Inflammatory macrophage treated with lipopolysaccharide for 1 hour (primary cell): ENCODE data around the gene KRTAP3-2.
A peak's percentile ranks its signal among the peaks of the same experiment; 100 is the strongest.

Source experiments
- DNase-seq, 2 donors: peaks; one replicate each; pipeline ENCODE4 v3.0.0-alpha.2; 2020 to 2022

Gene KRTAP3-2

GRCh38 chr17:41009936-41010335 is 10.2 kb upstream of the KRTAP3-2 start:
- no peak for DNase-seq

DNA sequence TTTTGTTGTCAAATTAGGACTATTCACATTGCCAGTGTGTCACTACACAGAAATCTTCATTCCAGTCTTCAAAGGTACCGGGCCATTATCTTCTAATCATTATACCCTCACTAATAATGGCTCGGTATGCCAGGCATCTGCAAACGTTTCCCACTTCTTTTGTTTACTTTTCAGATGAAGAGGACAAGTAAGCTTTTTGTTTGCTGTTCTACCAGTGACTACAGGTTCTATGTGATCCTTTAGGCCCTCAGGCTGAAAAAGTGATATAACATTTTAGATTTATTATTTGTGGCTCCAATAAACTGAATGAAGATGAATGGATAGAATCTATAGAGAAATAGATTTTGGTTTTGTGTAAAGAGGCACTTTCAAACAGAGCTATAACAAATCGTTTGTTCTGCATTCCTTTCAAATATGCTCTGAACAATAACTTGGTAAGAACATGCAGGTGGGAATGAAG is 9.6 kb upstream of the KRTAP3-2 start:
- no peak for DNase-seq

GRCh38 chr17:41008811-41009210 is 9.1 kb upstream of the KRTAP3-2 start, which contains the start of gene KRTAP3-1:
TSS of gene KRTAP3-1 (minus strand) at chr17:41009128. CDS start at chr17:41009074, 54 bp downstream.
- DNase-seq: no peak

GRCh38 chr17:41004397-41004796 is 4.7 kb upstream of the KRTAP3-2 start:
- no peak for DNase-seq

DNA sequence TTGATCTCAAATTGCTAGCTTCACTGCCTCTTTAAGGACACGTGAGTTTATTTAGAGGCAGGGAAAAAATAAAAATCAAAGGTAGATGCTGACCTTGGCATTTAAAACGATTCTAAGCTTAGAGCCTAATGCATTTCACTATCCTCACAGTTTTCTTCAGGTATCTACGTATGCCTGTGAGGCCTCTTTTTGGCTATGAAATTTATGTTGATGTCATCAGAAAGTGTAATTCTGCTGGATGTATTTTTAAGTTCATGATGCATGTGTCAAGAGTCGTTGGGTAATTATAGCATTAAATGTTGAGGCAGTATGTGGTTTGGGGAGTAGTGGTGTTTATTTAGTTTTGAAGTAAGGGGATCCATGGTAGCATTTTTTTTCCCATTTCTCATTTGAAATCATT is 4.2 kb upstream of the KRTAP3-2 start:
- no peak for DNase-seq

DNA sequence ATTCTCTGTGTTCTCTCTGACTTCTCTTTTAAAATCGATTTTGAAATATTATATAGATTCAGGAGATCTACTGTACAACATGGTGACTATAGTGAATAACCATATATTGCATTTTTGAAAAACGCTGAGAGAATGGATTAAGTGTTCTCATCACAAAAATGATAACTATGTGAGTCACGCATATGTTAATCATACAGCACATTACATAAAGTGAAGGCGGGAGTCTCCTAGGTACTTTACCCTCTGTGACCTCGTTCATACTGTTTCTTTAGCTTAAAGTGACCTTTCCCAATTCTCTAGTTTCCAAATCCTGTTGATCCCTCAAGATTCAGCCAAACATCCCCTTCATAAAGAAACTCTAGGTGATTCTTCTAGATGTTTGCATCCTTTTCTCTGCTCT is 3.1 kb upstream of the KRTAP3-2 start:
- peak in 1 of 2 donors; percentile 22 for DNase-seq

DNA sequence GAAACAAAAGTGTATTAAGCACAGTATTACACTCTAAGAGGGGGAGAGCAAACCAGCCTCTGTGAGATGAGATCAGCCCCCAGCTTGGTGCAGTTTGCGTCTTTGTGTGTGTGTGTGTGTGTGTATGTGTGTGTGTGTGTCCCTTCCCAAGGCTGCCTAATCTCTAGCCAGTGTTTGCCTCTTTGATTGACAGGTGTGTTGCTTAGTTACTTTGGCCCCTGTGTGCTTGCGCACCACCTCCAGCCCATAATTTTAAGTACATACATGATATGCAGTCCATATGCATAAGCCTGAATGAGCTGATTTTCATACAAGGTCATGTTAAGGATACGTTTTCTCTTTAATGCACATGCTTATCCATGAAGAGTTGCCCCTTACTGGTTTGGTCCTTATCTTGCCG is 2.1 kb upstream of the KRTAP3-2 start:
- DNase-seq: no peak

DNA sequence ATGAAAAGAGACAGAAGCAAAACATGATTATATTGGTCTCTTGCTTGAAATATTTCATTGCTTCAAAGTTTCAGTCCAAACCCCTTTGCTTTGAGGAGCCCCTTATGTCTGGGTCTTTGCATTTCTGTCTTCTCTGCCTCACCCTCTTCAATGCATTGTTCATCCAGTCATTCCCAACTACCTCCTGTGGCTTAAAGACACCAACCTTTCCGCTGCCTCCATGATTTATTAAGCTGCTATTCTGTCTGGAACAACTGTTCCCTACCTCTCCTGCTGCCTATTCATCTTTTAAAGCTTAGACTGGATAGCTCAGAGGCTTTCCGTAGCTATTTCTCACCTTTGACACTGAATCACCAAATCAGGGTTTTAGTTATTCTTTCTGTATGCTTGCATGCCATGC is 2.3 kb downstream of the KRTAP3-2 start:
- DNase-seq: no peak

- DNase-seq: no peak
Observed at GRCh38 chr17:40996829-40997228, 2.9 kb downstream of the KRTAP3-2 start.

GRCh38 chr17:40995116-40995515 is 4.6 kb downstream of the KRTAP3-2 start:
- no peak for DNase-seq

DNA sequence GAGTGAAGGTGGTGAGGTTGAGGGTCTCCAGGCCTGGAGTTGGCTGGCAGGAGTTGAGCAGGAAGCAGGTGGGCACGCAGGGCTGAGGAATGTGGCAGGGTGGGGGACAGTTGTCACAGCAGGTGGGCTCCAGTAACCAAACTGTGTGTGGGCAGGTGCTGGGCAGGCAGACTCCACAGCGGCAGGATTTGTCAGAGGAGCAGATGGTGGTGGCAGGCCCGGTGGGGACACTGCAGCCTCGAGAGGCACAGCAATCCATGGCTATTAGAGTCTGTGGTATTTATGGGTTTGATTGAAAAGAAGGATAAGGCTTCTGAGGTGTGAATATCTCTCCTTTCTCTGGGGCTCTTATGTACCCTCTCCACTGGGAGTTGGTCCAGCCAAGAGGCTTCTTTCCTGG is 5.9 kb downstream of the KRTAP3-2 start, which contains the start of gene KRTAP3-3:
Gene KRTAP3-3 (minus strand): TSS at position 326 of the 400 bp plus-strand sequence. CDS start 67 bp downstream, at position 259.
- DNase-seq: no peak

GRCh38 chr17:40993084-40993483 is 6.6 kb downstream of the KRTAP3-2 start:
- DNase-seq: no peak

DNA sequence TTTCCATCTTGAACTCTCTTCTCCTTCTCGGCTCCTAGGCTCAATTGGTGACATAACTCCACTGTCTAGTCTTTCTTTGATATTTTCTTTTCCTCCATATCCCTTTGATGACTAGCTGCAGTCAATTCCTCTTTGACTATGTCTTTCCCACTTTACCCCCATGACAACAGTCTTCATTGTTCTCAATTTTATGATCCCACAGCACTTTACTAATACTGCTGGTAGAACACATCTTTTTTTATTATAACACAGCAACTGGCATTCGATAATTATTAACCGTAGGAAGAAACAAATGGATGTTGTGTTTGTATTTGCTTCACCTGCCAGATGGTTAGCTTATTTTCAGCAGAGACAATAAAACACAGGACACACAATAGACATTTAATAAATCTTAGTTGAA is 7.0 kb downstream of the KRTAP3-2 start:
- no peak for DNase-seq

DNA sequence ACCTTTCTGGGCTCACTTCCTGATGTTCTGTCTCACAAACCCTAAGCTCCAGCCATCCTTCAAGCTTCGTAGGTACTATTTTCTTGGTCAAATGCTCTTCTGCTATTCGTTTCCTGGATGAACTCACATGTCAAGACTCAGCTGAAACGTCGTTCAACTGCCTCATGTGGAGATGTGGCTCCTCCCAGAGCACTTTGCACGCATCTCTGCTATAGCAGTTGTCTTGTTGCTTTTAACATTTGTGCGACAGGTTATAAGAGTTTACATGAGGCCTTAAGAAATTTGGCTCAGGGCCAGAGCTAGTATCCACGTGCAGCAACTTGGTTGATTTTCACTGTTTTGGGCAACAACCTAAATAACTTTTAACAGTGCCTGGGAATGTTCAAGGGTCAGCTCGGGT is 12.8 kb downstream of the KRTAP3-2 start:
- no peak for DNase-seq

DNA sequence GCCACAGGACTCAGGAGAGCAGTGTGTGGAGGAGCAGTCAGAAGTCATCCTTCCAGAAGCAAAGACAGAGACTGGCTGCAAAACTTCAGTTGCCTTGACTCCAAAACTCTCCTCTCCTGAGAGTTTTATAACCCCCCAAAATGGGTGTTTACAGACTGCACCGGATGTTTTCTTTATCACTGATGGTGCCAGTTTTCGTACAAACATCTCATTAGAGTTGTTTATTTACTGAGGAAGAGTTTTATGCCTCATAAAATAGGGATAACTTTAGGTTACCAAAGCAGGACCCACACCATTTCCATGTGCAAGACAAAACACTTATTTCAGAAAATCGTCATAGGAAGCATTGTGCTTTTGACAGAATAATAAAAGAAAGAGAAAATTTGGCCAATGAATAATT is 15.5 kb downstream of the KRTAP3-2 start, which contains the start of gene KRT40:
Gene KRT40 (minus strand): TSS at position 101 of the 400 bp plus-strand sequence. CDS start 53 bp downstream, at position 48.
- DNase-seq: no peak

- no peak for DNase-seq
Observed at GRCh38 chr17:40981115-40981514, 18.6 kb downstream of the KRTAP3-2 start.

GRCh38 chr17:40980596-40980995 is 19.1 kb downstream of the KRTAP3-2 start:
- DNase-seq: no peak

GRCh38 chr17:40980117-40980516 is 19.6 kb downstream of the KRTAP3-2 start:
- no peak for DNase-seq

- DNase-seq: no peak
Observed at GRCh38 chr17:40978575-40979151, 21.0 kb downstream of the KRTAP3-2 start.

- DNase-seq: no peak
Observed at GRCh38 chr17:40975516-40975915, 24.2 kb downstream of the KRTAP3-2 start.

DNA sequence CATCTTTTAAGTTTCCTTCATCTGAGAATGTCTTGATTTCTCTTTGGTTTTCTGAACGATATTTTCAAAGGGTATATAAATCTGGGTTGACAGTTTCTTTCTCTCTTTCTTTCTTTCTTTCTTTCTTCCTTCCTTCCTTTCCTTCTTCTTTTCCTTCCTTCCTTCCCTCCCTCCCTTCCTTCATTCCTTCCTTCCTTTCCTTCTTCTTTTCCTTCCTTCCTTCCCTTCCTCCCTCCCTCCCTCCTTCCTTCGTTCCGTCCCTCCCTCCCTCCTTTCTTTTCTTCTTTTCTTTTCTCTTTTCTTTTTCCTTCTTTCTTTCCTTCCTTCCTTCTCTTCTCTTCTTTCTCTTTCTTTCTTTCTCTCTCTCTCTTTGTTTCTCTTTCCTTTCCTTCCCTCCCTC is 25.3 kb downstream of the KRTAP3-2 start:
- no peak for DNase-seq

- no peak for DNase-seq
Observed at GRCh38 chr17:40967582-40967981, 32.1 kb downstream of the KRTAP3-2 start.

DNA sequence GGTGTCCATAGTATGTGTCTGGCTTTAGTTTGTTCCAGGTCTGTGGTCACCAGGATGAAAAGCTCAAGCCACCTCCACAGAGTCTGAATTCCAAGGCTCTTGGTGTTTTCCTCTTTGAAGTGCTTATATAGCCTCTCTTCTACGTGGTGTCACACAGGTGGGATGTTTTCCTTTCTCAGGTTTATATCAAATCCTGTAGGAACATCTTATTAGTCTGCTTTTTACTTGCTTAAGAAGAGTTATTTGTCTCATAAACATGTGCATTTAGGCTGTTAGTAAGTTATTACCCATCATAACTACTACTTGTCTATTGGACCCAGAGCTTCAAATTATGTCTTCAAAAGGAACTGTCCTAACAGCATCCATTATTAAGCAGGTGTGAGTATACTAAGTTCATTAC is 32.9 kb downstream of the KRTAP3-2 start, which contains the start of gene KRT39:
Gene KRT39 (minus strand): TSS at position 101 of the 400 bp plus-strand sequence. CDS start 92 bp downstream, at position 9.
- DNase-seq: no peak

DNA sequence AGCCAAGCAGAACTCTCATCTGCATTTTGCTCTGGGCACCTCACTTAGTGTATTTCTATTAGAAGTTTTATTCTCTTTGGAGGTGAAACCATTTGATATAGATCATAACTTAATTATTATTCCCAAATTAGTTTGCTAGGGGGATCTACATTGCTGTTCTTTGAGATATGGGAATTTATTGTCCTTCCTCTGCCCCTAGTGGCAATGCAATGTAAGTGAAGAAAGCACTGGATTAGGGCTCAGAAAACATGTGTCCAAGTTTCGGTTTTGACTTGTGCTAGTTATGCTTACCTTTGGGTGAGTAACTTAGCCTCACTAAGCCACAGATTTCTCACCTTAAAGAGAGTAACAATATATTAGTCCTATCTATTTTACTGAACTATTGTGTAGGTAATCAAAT is 35.9 kb downstream of the KRTAP3-2 start:
- DNase-seq: peak in 1 of 2 donors; percentile 23

DNA sequence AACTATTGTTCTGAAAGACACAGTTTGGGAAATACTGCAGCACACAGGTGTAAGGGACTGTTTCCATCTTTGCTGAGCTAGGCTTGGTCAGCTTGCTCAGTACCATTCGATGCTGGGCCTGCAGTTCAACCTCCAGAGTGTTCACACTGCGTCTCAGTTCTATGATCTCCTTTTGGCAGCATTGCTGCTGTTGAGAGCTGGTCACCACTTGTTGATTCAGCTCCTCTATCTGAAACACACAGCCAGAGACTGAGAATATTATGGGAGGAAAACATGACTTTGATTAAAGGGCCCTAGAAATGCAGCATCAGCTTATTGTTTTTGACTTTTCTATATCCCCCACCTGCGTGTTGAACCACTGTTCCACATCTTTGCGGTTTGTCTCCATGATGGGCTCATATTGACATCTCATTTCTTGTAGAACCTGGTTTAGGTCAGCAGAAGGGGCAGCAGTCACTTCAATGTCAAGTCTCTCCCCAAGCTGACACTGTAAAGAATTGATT is 37.6 kb downstream of the KRTAP3-2 start:
- DNase-seq: no peak
